Erythroblast (primary cell): ENCODE data around the gene CEP85L.

Experiments
- GATA1 ChIP-seq: IDR thresholded peaks from 2 replicates; pipeline ENCODE4 v1.6.1; 2011; ENCODE audit warnings: low read depth, mild to moderate bottlenecking, control low read depth, low read length, moderate library complexity
- POLR2A ChIP-seq: IDR thresholded peaks from 2 replicates; pipeline ENCODE4 v1.6.1; 2011; ENCODE audit warnings: mild to moderate bottlenecking, low read length

- TF ChIP-seq POLR2A (no peak), GATA1 (no peak)
Observed at GRCh38 chr6:118646977-118647376, 4.4 kb downstream of the CEP85L start.
